ENCODE results near the gene CDK15.

Gene CDK15

DNA sequence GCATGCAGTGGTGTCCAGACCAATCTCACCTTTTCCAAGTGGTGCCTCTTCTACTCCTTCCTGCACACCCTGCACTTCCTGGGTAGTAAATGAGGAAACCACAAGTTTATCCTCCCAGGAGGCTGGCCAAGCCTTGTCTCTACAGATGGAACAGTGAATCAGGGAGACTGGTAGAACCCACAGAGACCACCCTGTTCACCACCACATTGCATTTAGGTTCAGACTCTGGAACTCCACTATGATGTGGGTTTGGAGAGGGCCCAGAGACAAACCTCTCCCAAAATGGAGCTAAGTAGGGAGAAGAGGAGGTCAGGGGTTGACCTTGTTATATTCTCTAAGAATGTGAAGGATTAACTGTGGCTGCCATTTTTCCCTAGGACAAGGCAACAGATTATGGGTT lies 124.5 kb downstream of the CDK15 start:
- no peak overlapping the region for H3K27ac Mint-ChIP-seq
- H3K4me1 Mint-ChIP-seq (ENCODE audit: low read depth) = no peaks in the 10 kb centered on the region
- H3K9me3 Mint-ChIP-seq = no peaks in the 10 kb centered on the region
- H3K27me3 Mint-ChIP-seq (ENCODE audit: low read depth) = peaks cover 7% of the 10 kb centered on the region
- H3K36me3 Mint-ChIP-seq (ENCODE audit: low read depth) = no peaks in the 10 kb centered on the region
- no peak overlapping the region for H3K4me3 Mint-ChIP-seq

DNA sequence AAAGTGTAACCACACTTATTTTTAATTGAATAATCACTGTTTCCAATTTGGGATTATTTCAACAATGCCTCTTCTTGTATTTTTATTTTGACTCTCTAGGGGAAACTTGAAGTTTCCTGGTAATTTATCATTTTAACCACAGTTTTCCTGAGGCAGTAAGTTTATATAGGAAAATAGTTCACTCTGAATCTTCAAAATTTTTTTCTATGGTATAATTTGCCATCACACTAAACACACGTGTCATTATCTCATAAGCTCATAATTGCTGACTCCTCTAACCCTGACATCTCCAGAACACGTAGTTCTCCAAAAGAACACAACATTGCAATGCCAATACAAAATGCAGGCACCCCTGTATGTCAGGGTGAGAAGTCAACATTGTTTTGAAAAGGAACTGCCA lies 125.1 kb downstream of the CDK15 start:
- no peaks in the 10 kb centered on the region for H3K9me3 Mint-ChIP-seq
- H3K4me1 Mint-ChIP-seq (ENCODE audit: low read depth) = no peaks in the 10 kb centered on the region
- H3K4me3 Mint-ChIP-seq = no peak overlapping the region
- H3K27me3 Mint-ChIP-seq (ENCODE audit: low read depth) = peaks cover 7% of the 10 kb centered on the region
- H3K36me3 Mint-ChIP-seq (ENCODE audit: low read depth) = no peaks in the 10 kb centered on the region
- no peak overlapping the region for H3K27ac Mint-ChIP-seq

DNA sequence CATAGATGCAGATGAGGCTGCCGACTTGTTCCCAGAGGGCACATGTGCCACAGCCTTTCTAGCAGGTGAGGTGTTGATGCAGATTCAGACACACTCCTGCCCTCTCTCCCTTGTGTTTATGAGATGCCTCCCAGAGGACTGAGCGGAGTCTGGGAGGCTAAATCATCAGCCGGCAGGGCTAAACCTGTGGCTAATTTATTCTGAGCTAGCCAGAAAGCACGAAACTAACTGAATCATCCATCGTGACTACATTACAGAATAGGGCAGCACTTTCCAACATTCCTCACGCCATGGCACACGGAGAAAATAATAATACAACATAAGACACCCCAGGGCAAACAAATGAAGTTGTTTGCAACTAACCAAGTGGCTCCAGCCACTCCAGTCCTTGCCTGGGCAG lies 125.6 kb downstream of the CDK15 start:
- H3K27me3 Mint-ChIP-seq (ENCODE audit: low read depth) = peaks cover 7% of the 10 kb centered on the region
- H3K27ac Mint-ChIP-seq = no peak overlapping the region
- H3K4me3 Mint-ChIP-seq = no peak overlapping the region
- no peaks in the 10 kb centered on the region for H3K9me3 Mint-ChIP-seq
- no peaks in the 10 kb centered on the region for H3K4me1 Mint-ChIP-seq (ENCODE audit: low read depth)
- no peaks in the 10 kb centered on the region for H3K36me3 Mint-ChIP-seq (ENCODE audit: low read depth)

DNA sequence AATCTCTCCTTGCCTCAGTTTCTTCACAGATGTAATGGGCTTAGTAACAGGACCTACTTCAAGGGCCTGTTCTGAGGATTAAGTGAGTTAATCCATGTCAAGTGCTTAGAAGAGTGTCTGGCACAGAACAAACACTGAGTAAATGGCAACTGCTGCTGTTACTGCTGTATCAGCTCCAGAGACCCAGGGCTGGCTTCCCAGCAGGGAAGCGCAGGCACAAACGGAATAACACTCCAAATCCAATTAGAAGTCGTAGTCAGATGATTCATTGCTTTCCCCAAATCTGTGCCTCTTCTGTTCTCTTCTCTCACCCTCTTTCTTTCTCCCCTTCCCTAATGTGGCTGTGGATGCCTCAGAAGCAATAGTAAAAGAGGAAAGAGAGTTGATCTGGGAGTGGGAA lies 126.2 kb downstream of the CDK15 start:
- H3K9me3 Mint-ChIP-seq = no peaks in the 10 kb centered on the region
- H3K27me3 Mint-ChIP-seq (ENCODE audit: low read depth) = peaks cover 7% of the 10 kb centered on the region
- H3K36me3 Mint-ChIP-seq (ENCODE audit: low read depth) = no peaks in the 10 kb centered on the region
- H3K27ac Mint-ChIP-seq = no peak overlapping the region
- H3K4me1 Mint-ChIP-seq (ENCODE audit: low read depth) = no peaks in the 10 kb centered on the region
- no peak overlapping the region for H3K4me3 Mint-ChIP-seq

DNA sequence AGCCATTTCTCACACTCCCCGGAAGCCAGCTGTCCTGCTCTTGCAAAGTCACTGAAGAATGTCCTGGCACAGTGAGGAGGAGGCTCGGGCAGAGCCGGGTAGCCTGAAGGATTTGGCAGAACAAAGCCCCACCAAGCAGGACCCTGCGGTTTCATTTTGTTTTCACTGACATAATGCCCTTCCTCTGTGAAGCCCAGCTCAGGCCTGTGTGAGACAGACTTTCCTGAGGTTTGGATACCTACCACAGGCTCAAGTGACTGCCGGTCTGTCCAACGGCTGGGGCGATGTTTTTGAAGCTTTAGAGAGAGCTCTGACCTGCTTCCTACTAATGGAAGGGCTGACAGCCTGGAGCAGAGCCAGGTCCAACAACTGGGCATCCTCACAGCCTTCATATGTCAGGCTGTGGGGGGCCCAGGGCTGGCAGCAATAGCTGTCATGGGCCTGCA lies 127.5 kb downstream of the CDK15 start:
- Mint-ChIP-seq H3K4me3 (no peak overlapping the region), H3K27ac (no peak overlapping the region), H3K4me1 (ENCODE audit: low read depth) (no peaks in the 10 kb centered on the region), H3K36me3 (ENCODE audit: low read depth) (no peaks in the 10 kb centered on the region), H3K9me3 (no peaks in the 10 kb centered on the region), H3K27me3 (ENCODE audit: low read depth) (peaks cover 7% of the 10 kb centered on the region)

DNA sequence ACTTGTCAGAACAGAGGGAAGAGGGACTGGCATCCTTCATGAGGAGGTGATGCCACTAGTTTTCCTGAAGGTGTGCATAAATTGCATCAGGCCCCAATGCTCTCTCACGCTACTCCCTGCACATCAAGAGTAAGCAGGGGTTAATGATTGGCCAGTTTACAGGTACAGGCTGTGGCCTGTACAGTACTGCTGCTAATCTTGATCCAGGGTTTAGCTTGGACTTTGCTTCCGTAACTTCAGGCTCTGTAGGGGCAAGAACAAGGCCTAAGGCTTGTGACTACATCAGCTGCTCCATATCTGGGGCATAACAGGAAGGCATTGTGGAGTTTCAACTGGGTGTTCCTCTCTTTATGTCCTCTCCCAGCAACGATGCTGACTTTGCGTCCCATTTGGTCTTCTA lies 130.5 kb downstream of the CDK15 start:
- Mint-ChIP-seq H3K9me3 (no peaks in the 10 kb centered on the region), H3K27ac (no peak overlapping the region), H3K4me1 (ENCODE audit: low read depth) (no peaks in the 10 kb centered on the region), H3K36me3 (ENCODE audit: low read depth) (no peaks in the 10 kb centered on the region), H3K4me3 (no peak overlapping the region), H3K27me3 (ENCODE audit: low read depth) (no peaks in the 10 kb centered on the region)

DNA sequence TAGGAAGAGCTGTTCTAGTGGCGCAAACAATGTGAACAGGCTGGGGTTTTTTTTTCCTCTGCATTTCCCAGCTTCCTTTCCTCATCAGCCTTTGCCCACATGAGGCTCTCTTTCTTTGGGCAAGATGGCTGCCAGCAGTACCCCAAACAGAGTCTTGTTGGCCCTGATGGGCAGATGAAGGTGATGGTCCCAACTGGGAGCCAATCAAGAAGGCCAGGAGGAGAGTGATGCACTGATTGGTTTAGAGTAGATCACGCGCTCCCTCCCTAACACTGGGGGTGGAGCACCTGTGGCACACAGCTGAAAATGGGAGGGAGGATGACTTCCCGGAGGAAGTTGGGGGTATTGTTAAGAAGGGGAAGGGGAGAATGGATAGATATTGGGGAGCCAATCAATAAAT lies 131.0 kb downstream of the CDK15 start:
- Mint-ChIP-seq H3K9me3 (no peaks in the 10 kb centered on the region), H3K4me1 (ENCODE audit: low read depth) (no peaks in the 10 kb centered on the region), H3K27ac (no peak overlapping the region), H3K36me3 (ENCODE audit: low read depth) (no peaks in the 10 kb centered on the region), H3K4me3 (no peak overlapping the region), H3K27me3 (ENCODE audit: low read depth) (no peaks in the 10 kb centered on the region)

DNA sequence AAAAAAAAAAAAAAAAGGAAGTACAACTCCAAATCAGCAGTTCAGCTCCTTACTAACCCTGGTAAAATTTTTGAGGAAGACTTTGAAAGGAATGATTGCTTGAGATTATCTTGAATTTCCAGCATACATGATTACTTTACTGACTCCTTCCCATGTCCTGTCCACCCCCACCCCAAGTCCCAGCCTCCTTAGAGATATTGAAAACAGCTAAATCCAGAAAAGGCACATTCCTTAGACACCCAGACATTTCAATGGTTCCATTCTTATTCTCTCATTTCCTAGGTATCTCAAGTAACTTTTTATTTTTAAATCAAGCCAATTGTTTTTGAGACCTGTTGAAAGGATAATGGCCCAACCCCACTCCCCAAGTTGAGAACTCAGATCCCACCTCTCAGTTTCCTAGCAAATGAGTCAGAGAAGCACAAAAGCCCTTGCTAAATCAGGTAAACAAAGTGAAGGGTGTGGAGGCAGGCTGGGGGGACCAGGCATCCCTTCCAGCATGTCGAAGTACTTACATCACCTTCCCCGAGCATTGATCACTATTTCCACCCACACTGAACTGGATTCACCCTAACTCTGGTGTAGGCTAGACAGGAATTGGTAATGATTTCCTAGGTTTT lies 131.9 kb downstream of the CDK15 start:
- H3K27ac Mint-ChIP-seq = no peak overlapping the region
- no peaks in the 10 kb centered on the region for H3K36me3 Mint-ChIP-seq (ENCODE audit: low read depth)
- H3K4me1 Mint-ChIP-seq (ENCODE audit: low read depth) = no peaks in the 10 kb centered on the region
- no peaks in the 10 kb centered on the region for H3K9me3 Mint-ChIP-seq
- H3K4me3 Mint-ChIP-seq = no peak overlapping the region
- peaks cover 3% of the 10 kb centered on the region for H3K27me3 Mint-ChIP-seq (ENCODE audit: low read depth)

DNA sequence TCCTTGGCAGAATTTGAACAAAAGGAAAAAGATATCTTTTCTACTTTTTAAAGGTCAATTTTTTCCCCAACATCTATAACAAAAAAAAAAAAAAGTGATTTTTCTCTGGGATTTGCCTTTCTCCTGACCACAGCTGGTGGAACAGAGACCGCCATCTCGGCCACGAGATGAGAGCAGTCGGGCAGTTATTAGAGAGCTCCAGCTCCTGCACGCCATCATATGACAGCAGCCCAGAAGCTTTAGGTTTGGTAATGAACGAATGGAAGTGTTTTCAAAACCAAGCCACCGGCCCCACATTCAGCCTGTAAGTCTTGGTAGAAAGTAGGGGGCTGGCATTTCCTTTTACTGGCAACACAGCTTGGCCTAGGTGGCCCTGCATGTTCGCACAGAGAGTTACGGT lies 132.4 kb downstream of the CDK15 start:
- no peak overlapping the region for H3K27ac Mint-ChIP-seq
- no peaks in the 10 kb centered on the region for H3K36me3 Mint-ChIP-seq (ENCODE audit: low read depth)
- no peak overlapping the region for H3K4me3 Mint-ChIP-seq
- peaks cover 3% of the 10 kb centered on the region for H3K27me3 Mint-ChIP-seq (ENCODE audit: low read depth)
- H3K9me3 Mint-ChIP-seq = no peaks in the 10 kb centered on the region
- H3K4me1 Mint-ChIP-seq (ENCODE audit: low read depth) = no peaks in the 10 kb centered on the region

DNA sequence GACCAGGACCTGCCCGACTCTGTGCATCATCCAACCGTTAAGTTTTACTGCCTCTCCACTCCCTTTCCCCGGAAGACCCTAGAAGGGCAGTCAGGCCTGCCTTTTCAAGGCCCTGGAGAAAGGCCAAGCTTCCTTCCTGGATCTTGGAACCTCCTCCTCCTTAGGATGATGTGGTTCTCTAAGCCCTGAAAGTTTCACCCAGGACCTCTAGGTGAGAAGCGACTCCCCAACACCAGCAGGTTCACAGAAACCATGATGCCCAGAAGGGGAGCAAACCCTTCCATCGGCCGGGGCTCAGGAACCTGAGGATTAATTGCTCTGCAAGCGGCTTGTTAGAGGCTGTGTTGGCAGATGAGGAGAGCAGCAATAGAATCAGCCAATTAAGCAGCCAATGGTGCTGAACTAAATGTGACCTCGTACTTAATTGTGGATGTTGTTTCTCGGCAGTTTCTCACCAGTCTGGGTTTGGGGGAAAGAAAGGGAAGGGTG lies 133.2 kb downstream of the CDK15 start:
- Mint-ChIP-seq H3K36me3 (ENCODE audit: low read depth) (no peaks in the 10 kb centered on the region), H3K4me1 (ENCODE audit: low read depth) (no peaks in the 10 kb centered on the region), H3K4me3 (no peak overlapping the region), H3K27ac (no peak overlapping the region), H3K9me3 (no peaks in the 10 kb centered on the region), H3K27me3 (ENCODE audit: low read depth) (peaks cover 3% of the 10 kb centered on the region)

DNA sequence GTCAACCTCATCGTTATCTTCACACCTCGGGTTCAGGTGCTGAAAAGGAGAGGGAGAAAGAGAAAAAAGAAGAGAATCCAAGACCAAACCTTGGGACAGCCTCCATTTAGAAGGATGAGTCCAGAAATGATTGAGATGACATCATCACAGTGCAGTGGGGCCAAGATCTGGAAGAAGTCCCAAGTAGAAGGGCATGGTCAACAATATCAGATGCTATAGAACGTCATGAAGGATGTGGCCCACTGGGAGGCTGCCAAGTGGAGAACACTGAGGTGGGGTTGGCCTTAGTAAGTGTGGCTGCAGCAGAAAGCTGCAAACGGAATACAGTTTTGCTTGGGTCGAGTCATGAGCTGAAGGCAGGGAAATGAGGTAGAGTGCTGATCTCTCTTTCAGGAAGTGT lies 136.2 kb downstream of the CDK15 start:
- H3K4me3 Mint-ChIP-seq = no peak overlapping the region
- no peaks in the 10 kb centered on the region for H3K9me3 Mint-ChIP-seq
- no peaks in the 10 kb centered on the region for H3K36me3 Mint-ChIP-seq (ENCODE audit: low read depth)
- no peaks in the 10 kb centered on the region for H3K4me1 Mint-ChIP-seq (ENCODE audit: low read depth)
- H3K27ac Mint-ChIP-seq = no peak overlapping the region
- peaks cover 3% of the 10 kb centered on the region for H3K27me3 Mint-ChIP-seq (ENCODE audit: low read depth)
